H9 (cell line): ENCODE results near the gene CNDP2. TPM values are rescaled to one million over a fixed set of nuclear protein-coding genes. Genes with fewer than 3 reads are reported as not detected.

Experiments used
- DNase-seq: peaks from one replicate; pipeline ENCODE4 v3.0.0-alpha.2; 2017
- H2AFZ ChIP-seq: one replicate; pipeline ENCODE4 v1.6.1; 2013; ENCODE audit warnings: mild to moderate bottlenecking, low read length, control low read depth, moderate library complexity
- H2AK5ac ChIP-seq: 2 replicates; pipeline ENCODE4 v1.6.1; 2013; ENCODE audit warnings: low read length, control low read depth, mixed read lengths; ENCODE audit not compliant: insufficient read length
- H2BK120ac ChIP-seq: one replicate; pipeline ENCODE4 v1.6.1; 2013; ENCODE audit warnings: low read depth, mild to moderate bottlenecking, low read length, control low read depth, inconsistent platforms; ENCODE audit not compliant: poor library complexity, severe bottlenecking
- H2BK12ac ChIP-seq: 2 replicates; pipeline ENCODE4 v1.6.1; 2013; ENCODE audit warnings: low read length, control low read depth, mixed read lengths, low read depth; ENCODE audit not compliant: insufficient read length
- H2BK15ac ChIP-seq: 2 replicates; pipeline ENCODE4 v1.6.1; 2013; ENCODE audit warnings: low read depth, low read length, control low read depth
- H2BK20ac ChIP-seq: one replicate; pipeline ENCODE4 v1.6.1; 2013; ENCODE audit warnings: low read depth, mild to moderate bottlenecking, low read length, control low read depth, inconsistent platforms; ENCODE audit not compliant: poor library complexity, severe bottlenecking
- H2BK5ac ChIP-seq: 2 replicates; pipeline ENCODE4 v1.6.1; 2013; ENCODE audit warnings: low read length, control low read depth, mixed read lengths; ENCODE audit not compliant: insufficient read length
- H3K14ac ChIP-seq: 2 replicates; pipeline ENCODE4 v1.6.1; 2013; ENCODE audit warnings: low read length, control low read depth; ENCODE audit not compliant: insufficient read depth
- H3K18ac ChIP-seq: 2 replicates; pipeline ENCODE4 v1.6.1; 2013; ENCODE audit warnings: low read depth, mild to moderate bottlenecking, mixed read lengths, low read length, control low read depth; ENCODE audit not compliant: insufficient read length
- H3K23ac ChIP-seq: 2 replicates; pipeline ENCODE4 v1.6.1; 2013; ENCODE audit warnings: low read length, control low read depth, mixed read lengths, low read depth; ENCODE audit not compliant: insufficient read length
- H3K23me2 ChIP-seq: 2 replicates; pipeline ENCODE4 v1.6.1; 2013; ENCODE audit warnings: low read depth, mild to moderate bottlenecking, mixed read lengths, low read length, control low read depth; ENCODE audit not compliant: insufficient read length, poor library complexity, severe bottlenecking
- H3K27ac ChIP-seq: 2 replicates; pipeline ENCODE4 v1.5.1; 2013; ENCODE audit warnings: low read length, control low read depth, mixed read lengths, low read depth; ENCODE audit not compliant: insufficient read length
- H3K27me3 ChIP-seq: 2 replicates; pipeline ENCODE4 v1.6.1; 2013; ENCODE audit warnings: low read length, control low read depth, inconsistent platforms; ENCODE audit not compliant: insufficient read depth
- H3K4ac ChIP-seq: 2 replicates; pipeline ENCODE4 v1.6.1; 2013; ENCODE audit warnings: low read depth, mild to moderate bottlenecking, control low read depth, inconsistent platforms, low read length, moderate library complexity
- H3K4me1 ChIP-seq: 2 replicates; pipeline ENCODE4 v1.6.1; 2013; ENCODE audit warnings: low read length, control low read depth, inconsistent platforms; ENCODE audit not compliant: insufficient read depth
- H3K4me2 ChIP-seq: 2 replicates; pipeline ENCODE4 v1.6.1; 2013; ENCODE audit warnings: low read length, control low read depth, mixed read lengths; ENCODE audit not compliant: insufficient read length, insufficient read depth
- H3K56ac ChIP-seq: 2 replicates; pipeline ENCODE4 v1.6.1; 2013; ENCODE audit warnings: low read depth, mild to moderate bottlenecking, mixed read lengths, low read length, control low read depth; ENCODE audit not compliant: insufficient read length
- H3K79me1 ChIP-seq: 2 replicates; pipeline ENCODE4 v1.6.1; 2013; ENCODE audit warnings: low read depth, mild to moderate bottlenecking, moderate library complexity, low read length, control low read depth, inconsistent platforms; ENCODE audit not compliant: insufficient read depth, poor library complexity, severe bottlenecking
- H3K79me2 ChIP-seq: 2 replicates; pipeline ENCODE4 v1.6.1; 2013; ENCODE audit warnings: low read length, control low read depth, inconsistent platforms; ENCODE audit not compliant: insufficient read depth
- H3K9ac ChIP-seq: 2 replicates; pipeline ENCODE4 v1.6.1; 2013; ENCODE audit warnings: low read length, control low read depth, mixed read lengths; ENCODE audit not compliant: insufficient read length; ENCODE audit errors: extremely low read depth
- H3K9me3 ChIP-seq: one replicate; pipeline ENCODE4 v1.6.1; 2013; ENCODE audit warnings: low read depth, low read length, inconsistent platforms; ENCODE audit not compliant: control insufficient read depth
- H3T11ph ChIP-seq: one replicate; pipeline ENCODE4 v1.6.1; 2013; ENCODE audit warnings: mild to moderate bottlenecking, low read length, control low read depth, inconsistent platforms
- H4K20me1 ChIP-seq: one replicate; pipeline ENCODE4 v1.6.1; 2013; ENCODE audit not compliant: control insufficient read depth, insufficient read length, insufficient read depth
- H4K5ac ChIP-seq: 2 replicates; pipeline ENCODE4 v1.6.1; 2013; ENCODE audit warnings: low read depth, mild to moderate bottlenecking, mixed read lengths, low read length, control low read depth; ENCODE audit not compliant: insufficient read length
- H4K8ac ChIP-seq: replicated peaks from 2 replicates; pipeline ENCODE4 v1.6.1; 2013; ENCODE audit warnings: low read length, control low read depth, mixed read lengths, low read depth; ENCODE audit not compliant: insufficient read length
- H4K91ac ChIP-seq: 2 replicates; pipeline ENCODE4 v1.6.1; 2013; ENCODE audit warnings: low read depth, mild to moderate bottlenecking, moderate library complexity, mixed read lengths, low read length, control low read depth; ENCODE audit not compliant: insufficient read length
- H3K27ac Mint-ChIP-seq, 3 experiments: 2 replicates in 2 of 3; 3 replicates in 1 of 3; pipeline ENCODE4 v1.8.0; 2020 to 2021; ENCODE audit warnings: mixed read lengths in 3 of 3, mild to moderate bottlenecking in 1 of 3, moderate library complexity in 1 of 3
- H3K27me3 Mint-ChIP-seq: 2 replicates; pipeline ENCODE4 v1.8.0; 2021; ENCODE audit warnings: low read depth, mild to moderate bottlenecking, moderate library complexity, mixed read lengths
- H3K36me3 Mint-ChIP-seq, 3 experiments: 2 replicates in 2 of 3; 3 replicates in 1 of 3; pipeline ENCODE4 v1.8.0; 2020 to 2021; ENCODE audit warnings: low read depth in 3 of 3, mixed read lengths in 3 of 3; ENCODE audit not compliant: insufficient read depth in 1 of 3
- H3K4me1 Mint-ChIP-seq, 2 experiments: 2 replicates each; pipeline ENCODE4 v1.8.0; 2020; ENCODE audit warnings: mixed read lengths in 2 of 2
- H3K4me3 Mint-ChIP-seq, 2 experiments: 2 replicates in 1 of 2; 3 replicates in 1 of 2; pipeline ENCODE4 v1.8.0; 2020 to 2021; ENCODE audit warnings: mild to moderate bottlenecking in 2 of 2, mixed read lengths in 2 of 2, moderate library complexity in 1 of 2
- H3K9me3 Mint-ChIP-seq, 2 experiments: 2 replicates in 1 of 2; 3 replicates in 1 of 2; pipeline ENCODE4 v1.8.0; 2020; ENCODE audit warnings: mild to moderate bottlenecking in 2 of 2, mixed read lengths in 2 of 2, moderate library complexity in 1 of 2
- WGBS: extraction: QIAGEN DNeasy Blood & Tissue Kit; methylation state at CpG from one replicate; pipeline ENCODE4 v1.1.7; 2013; ENCODE audit warnings: missing lambda C conversion rate, low lambda C conversion rate, mixed read lengths; ENCODE audit not compliant: insufficient read length; ENCODE audit errors: extremely low coverage; 5-methylcytosine and 5-hydroxymethylcytosine counted together
- total RNA-seq: library from RNA; stranded (reverse); gene quantifications from 2 replicates; pipeline ENCODE4 v1.2.1, GENCODE V29; 2021
- TF ChIP-seq, protein P1 (sequence below): fragments of 200-600 bp; sonication (generic); conservative IDR thresholded peaks from 3 replicates; pipeline ENCODE4 v1.8.0; 2021; ENCODE audit warnings: antibody characterized with exemption, mild to moderate bottlenecking

Gene CNDP2
- total RNA-seq, 1 experiment from 2014 or later = 212 TPM

- H3K27me3 ChIP-seq = no peaks in the 10 kb centered on the region
- H2BK15ac ChIP-seq = no peak overlapping the region
- no peak for DNase-seq
- no peaks in the 10 kb centered on the region for H3K4me1 ChIP-seq
- no peak overlapping the region for H2BK12ac ChIP-seq
- no peak overlapping the region for H3K14ac ChIP-seq
- no peak overlapping the region for H4K5ac ChIP-seq
- no peak overlapping the region for H2BK120ac ChIP-seq
- no peak overlapping the region for H3K9ac ChIP-seq
- no peak overlapping the region for H3K27ac ChIP-seq
- H3K4me1 Mint-ChIP-seq = no peaks in the 10 kb centered on the region
- H2BK5ac ChIP-seq = no peak overlapping the region
- H4K8ac ChIP-seq = no peak overlapping the region
- H3K79me2 ChIP-seq = no peaks in the 10 kb centered on the region
- no peaks in the 10 kb centered on the region for H4K20me1 ChIP-seq
- WGBS = no CpG with 5 or more reads among the region's 3 CpGs
- H3K4ac ChIP-seq = no peak overlapping the region
- no peaks in the 10 kb centered on the region for H3K23me2 ChIP-seq
- H2BK20ac ChIP-seq = no peak overlapping the region
- H3T11ph ChIP-seq = no peak overlapping the region
- H3K56ac ChIP-seq = no peak overlapping the region
- H3K9me3 ChIP-seq = no peaks in the 10 kb centered on the region
- no peaks in the 10 kb centered on the region for H3K36me3 Mint-ChIP-seq
- H2AK5ac ChIP-seq = no peak overlapping the region
- H3K4me2 ChIP-seq = no peak overlapping the region
- H3K4me3 Mint-ChIP-seq = no peak overlapping the region
- H3K79me1 ChIP-seq = no peaks in the 10 kb centered on the region
- peaks cover 4% of the 10 kb centered on the region for H3K27me3 Mint-ChIP-seq
- TF ChIP-seq, protein P1, sequence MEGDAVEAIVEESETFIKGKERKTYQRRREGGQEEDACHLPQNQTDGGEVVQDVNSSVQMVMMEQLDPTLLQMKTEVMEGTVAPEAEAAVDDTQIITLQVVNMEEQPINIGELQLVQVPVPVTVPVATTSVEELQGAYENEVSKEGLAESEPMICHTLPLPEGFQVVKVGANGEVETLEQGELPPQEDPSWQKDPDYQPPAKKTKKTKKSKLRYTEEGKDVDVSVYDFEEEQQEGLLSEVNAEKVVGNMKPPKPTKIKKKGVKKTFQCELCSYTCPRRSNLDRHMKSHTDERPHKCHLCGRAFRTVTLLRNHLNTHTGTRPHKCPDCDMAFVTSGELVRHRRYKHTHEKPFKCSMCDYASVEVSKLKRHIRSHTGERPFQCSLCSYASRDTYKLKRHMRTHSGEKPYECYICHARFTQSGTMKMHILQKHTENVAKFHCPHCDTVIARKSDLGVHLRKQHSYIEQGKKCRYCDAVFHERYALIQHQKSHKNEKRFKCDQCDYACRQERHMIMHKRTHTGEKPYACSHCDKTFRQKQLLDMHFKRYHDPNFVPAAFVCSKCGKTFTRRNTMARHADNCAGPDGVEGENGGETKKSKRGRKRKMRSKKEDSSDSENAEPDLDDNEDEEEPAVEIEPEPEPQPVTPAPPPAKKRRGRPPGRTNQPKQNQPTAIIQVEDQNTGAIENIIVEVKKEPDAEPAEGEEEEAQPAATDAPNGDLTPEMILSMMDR = no peak
- H3K9me3 Mint-ChIP-seq = peaks cover 2 to 9% of the 10 kb centered on the region in 2 experiments; a peak in 3 of 5 replicates
- no peak overlapping the region for H3K18ac ChIP-seq
- H3K23ac ChIP-seq = no peak overlapping the region
- H3K27ac Mint-ChIP-seq = no peak overlapping the region
- no peak overlapping the region for H4K91ac ChIP-seq
- no peak overlapping the region for H2AFZ ChIP-seq
Observed at GRCh38 chr18:74468547-74469061, 27.6 kb upstream of the CNDP2 start.
